ENCODE results near the gene DENND6A. TPM values are rescaled to one million over a fixed set of nuclear protein-coding genes. Genes with fewer than 3 reads are reported as not detected.

Gene DENND6A
- total RNA-seq (10.4 and 13.8 TPM in 2 replicates), polyA plus RNA-seq (10.6 and 18.9 TPM in 2 replicates)

- Histone ChIP-seq H3K4me3 (peak within 1 kb of the TSS; percentile 56), H3K27me3 (no peaks in the 10 kb centered on the region), H3K4me1 (ENCODE audit: low read depth) (peaks cover 3% of the 10 kb centered on the region), H3K27ac (peak within 1 kb of the TSS; percentile 96), H3K36me3 (no peaks in the 10 kb centered on the region), H3K9me3 (ENCODE audit: low read depth) (no peaks in the 10 kb centered on the region)
- TF ChIP-seq CTCF (IDR thresholded peaks at IDR 0.05; ENCODE audit: low read depth, low read length) = no peak
- peak; percentile 96 for DNase-seq (ENCODE audit: low read depth in 1 of 2, low spot score in 1 of 2)
These were observed at the start of gene DENND6A for GRCh38 chr3:57692396-57693147. DENND6A (minus strand) TSS chr3:57693077; CDS start chr3:57693018, 59 bp downstream.

GRCh38 chr3:57740027-57740426, 47.1 kb upstream of the DENND6A start:
- no peak overlapping the region for H3K4me3 ChIP-seq
- no peak overlapping the region for H3K27ac ChIP-seq
- H3K36me3 ChIP-seq = no peaks in the 10 kb centered on the region
- H3K9me3 ChIP-seq (ENCODE audit: low read depth) = no peaks in the 10 kb centered on the region
- no peaks in the 10 kb centered on the region for H3K27me3 ChIP-seq
- no peaks in the 10 kb centered on the region for H3K4me1 ChIP-seq (ENCODE audit: low read depth)
- no peak for TF ChIP-seq CTCF (IDR thresholded peaks at IDR 0.05; ENCODE audit: low read depth, low read length)
- no peak for DNase-seq (ENCODE audit: low read depth in 1 of 2, low spot score in 1 of 2)

- no peaks in the 10 kb centered on the region for H3K9me3 ChIP-seq (ENCODE audit: low read depth)
- no peak for TF ChIP-seq CTCF (IDR thresholded peaks at IDR 0.05; ENCODE audit: low read depth, low read length)
- no peak overlapping the region for H3K27ac ChIP-seq
- H3K4me1 ChIP-seq (ENCODE audit: low read depth) = no peaks in the 10 kb centered on the region
- H3K4me3 ChIP-seq = no peak overlapping the region
- DNase-seq (ENCODE audit: low read depth in 1 of 2, low spot score in 1 of 2) = no peak
- H3K36me3 ChIP-seq = no peaks in the 10 kb centered on the region
- H3K27me3 ChIP-seq = no peaks in the 10 kb centered on the region
These were observed 45.5 kb upstream of the DENND6A start for GRCh38 chr3:57738391-57738790.

GRCh38 chr3:57737840-57738239, 45.0 kb upstream of the DENND6A start:
- no peak overlapping the region for H3K27ac ChIP-seq
- no peaks in the 10 kb centered on the region for H3K27me3 ChIP-seq
- no peak for TF ChIP-seq CTCF (IDR thresholded peaks at IDR 0.05; ENCODE audit: low read depth, low read length)
- H3K4me3 ChIP-seq = no peak overlapping the region
- H3K4me1 ChIP-seq (ENCODE audit: low read depth) = no peaks in the 10 kb centered on the region
- DNase-seq (ENCODE audit: low read depth in 1 of 2, low spot score in 1 of 2) = no peak
- no peaks in the 10 kb centered on the region for H3K9me3 ChIP-seq (ENCODE audit: low read depth)
- no peaks in the 10 kb centered on the region for H3K36me3 ChIP-seq

- no peak for TF ChIP-seq CTCF (IDR thresholded peaks at IDR 0.05; ENCODE audit: low read depth, low read length)
- no peak for DNase-seq (ENCODE audit: low read depth in 1 of 2, low spot score in 1 of 2)
- Histone ChIP-seq H3K27me3 (no peaks in the 10 kb centered on the region), H3K36me3 (no peaks in the 10 kb centered on the region), H3K4me3 (no peak overlapping the region), H3K9me3 (ENCODE audit: low read depth) (no peaks in the 10 kb centered on the region), H3K27ac (no peak overlapping the region), H3K4me1 (ENCODE audit: low read depth) (no peaks in the 10 kb centered on the region)
These were observed 42.5 kb upstream of the DENND6A start for GRCh38 chr3:57735405-57735804.

Measured in cardiac muscle cell (in vitro differentiated cells and primary cell).